Measurements from ENCODE around the gene EIF4A3.
A peak's percentile ranks its signal among the peaks of the same experiment; 100 is the strongest.

The EIF4A3 gene

DNA sequence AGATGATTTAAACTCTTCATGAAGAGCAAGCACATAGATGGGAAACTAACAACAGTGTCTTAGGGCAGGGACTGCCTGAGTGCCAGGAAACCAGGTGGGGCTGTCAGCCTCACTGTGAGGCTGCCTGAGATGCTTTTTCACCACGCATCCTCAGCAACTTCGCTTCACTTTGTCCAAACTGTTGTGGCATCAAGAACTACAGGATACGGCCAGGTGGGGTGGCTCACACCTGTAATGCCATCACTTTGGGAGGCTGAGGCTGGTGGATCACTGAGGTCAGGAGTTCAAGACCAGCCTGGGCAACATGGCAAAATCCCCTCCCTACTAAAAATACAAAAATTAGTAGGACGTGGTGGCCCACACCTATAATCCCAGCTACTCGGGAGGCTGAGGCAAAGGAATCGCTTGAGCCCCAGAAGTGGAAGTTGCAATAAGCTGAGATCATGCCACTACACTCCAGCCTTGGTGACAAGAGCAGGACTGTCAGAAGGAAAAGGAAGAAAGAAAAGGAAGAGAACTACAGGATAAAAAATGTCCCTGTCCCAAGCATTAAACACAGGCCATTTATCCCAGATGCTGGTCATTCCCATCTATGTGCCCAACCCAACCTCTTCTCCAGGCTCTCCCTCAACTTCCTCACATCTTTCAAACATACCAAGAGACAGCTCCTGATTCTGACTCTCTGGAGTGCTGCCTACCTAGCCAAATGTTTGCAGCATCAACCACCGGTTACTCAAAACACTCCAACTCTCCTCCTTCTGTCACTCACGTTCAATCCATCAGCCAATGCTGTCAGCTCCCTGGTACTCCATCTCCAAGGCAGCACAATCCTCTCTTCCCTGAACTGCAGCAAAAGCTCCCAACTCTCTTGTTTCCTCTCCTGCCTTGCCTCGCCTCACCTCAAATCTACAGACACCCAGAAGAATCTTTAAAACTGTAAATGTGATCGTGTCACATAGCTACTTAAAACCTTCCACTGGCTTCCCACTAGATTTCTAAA, 1.6 kb downstream of the EIF4A3 start:
- Mint-ChIP-seq H3K36me3 (ENCODE audit: insufficient read depth) (peaks cover 43% of the 10 kb centered on the region), H3K27me3 (no peaks in the 10 kb centered on the region), H3K4me3 (peak overlapping the region; percentile 81), H3K4me1 (peaks cover 19% of the 10 kb centered on the region), H3K27ac (ENCODE audit: low read depth) (peak overlapping the region; percentile 87), H3K9me3 (no peaks in the 10 kb centered on the region)
- ATAC-seq (replicated peaks; ENCODE audit: extremely low read depth, poor library complexity, severe bottlenecking), result no peak
- no peak for DNase-seq (ENCODE audit: low spot score in 2 of 2)

GRCh38 chr17:80142929-80143328, 4.0 kb downstream of the EIF4A3 start:
- Mint-ChIP-seq H3K9me3 (no peaks in the 10 kb centered on the region), H3K27ac (ENCODE audit: low read depth) (no peak overlapping the region), H3K4me1 (peaks cover 14% of the 10 kb centered on the region), H3K36me3 (ENCODE audit: insufficient read depth) (peaks cover 62% of the 10 kb centered on the region), H3K27me3 (no peaks in the 10 kb centered on the region), H3K4me3 (no peak overlapping the region)
- DNase-seq (ENCODE audit: low spot score in 2 of 2) (no peak), ATAC-seq (replicated peaks; ENCODE audit: extremely low read depth, poor library complexity, severe bottlenecking) (no peak)

DNA sequence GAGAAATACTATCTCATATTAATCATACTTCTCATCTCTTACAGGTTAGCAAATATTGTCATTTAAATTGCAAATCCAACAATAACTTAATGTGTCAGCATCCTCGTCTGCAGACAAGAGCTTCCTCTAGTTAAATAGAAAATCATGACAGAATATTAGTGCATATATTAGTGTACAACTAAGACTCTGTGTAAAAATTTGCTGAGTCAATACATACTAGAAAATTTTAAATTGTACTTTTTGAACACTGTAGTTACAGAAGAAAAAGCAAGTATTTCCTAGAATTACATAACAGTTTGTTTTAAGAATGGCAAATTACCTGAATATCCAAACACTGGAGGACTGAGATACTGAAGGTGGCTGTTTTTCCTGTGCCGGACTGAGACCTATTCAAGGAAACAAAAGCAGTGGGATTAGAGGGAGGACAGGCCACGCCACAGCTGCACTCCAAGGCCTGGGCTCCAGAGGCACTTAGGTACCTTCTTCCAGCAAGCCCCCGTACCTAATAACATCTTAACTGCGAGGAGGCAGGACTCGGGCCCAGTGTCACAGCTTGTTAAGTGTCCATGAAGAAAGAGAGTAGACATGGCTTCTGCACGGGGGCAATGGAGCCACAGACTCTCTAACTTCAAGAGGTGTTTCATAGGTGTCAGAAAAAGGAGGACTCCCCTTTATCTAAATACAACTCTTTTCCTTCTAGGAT, 5.3 kb downstream of the EIF4A3 start:
- no peak overlapping the region for H3K4me3 Mint-ChIP-seq
- ATAC-seq (replicated peaks; ENCODE audit: extremely low read depth, poor library complexity, severe bottlenecking), result no peak
- no peak overlapping the region for H3K27ac Mint-ChIP-seq (ENCODE audit: low read depth)
- peaks cover 14% of the 10 kb centered on the region for H3K4me1 Mint-ChIP-seq
- H3K9me3 Mint-ChIP-seq, result no peaks in the 10 kb centered on the region
- no peak for DNase-seq (ENCODE audit: low spot score in 2 of 2)
- peaks cover 67% of the 10 kb centered on the region for H3K36me3 Mint-ChIP-seq (ENCODE audit: insufficient read depth)
- no peaks in the 10 kb centered on the region for H3K27me3 Mint-ChIP-seq

GRCh38 chr17:80138856-80139426, 8.0 kb downstream of the EIF4A3 start:
- Mint-ChIP-seq H3K36me3 (ENCODE audit: insufficient read depth) (peaks cover 85% of the 10 kb centered on the region), H3K4me1 (no peaks in the 10 kb centered on the region), H3K27ac (ENCODE audit: low read depth) (no peak overlapping the region), H3K9me3 (no peaks in the 10 kb centered on the region), H3K4me3 (no peak overlapping the region), H3K27me3 (no peaks in the 10 kb centered on the region)
- no peak for ATAC-seq (replicated peaks; ENCODE audit: extremely low read depth, poor library complexity, severe bottlenecking)
- DNase-seq (ENCODE audit: low spot score in 2 of 2), result no peak

DNA sequence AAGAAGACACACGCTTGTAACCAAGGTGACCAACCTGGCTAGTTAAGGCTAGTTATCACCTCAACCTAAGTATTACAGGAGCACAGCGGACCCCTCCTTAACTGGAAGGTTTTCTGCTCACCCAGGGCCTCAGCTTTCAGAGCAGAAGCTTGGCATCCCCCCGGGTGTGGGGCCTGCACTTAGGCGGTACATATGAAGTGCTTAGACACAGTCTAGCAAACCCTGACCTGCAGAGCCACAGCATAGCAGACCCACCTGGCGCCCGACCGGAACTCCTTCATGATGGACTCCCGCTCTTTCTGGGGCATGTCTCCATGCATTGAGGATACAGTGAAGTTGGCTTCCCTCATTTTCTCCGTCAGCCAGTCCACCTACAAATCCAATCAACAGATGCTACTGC, 9.8 kb downstream of the EIF4A3 start:
- Mint-ChIP-seq H3K27me3 (no peaks in the 10 kb centered on the region), H3K4me3 (no peak overlapping the region), H3K4me1 (no peaks in the 10 kb centered on the region), H3K27ac (ENCODE audit: low read depth) (no peak overlapping the region), H3K9me3 (no peaks in the 10 kb centered on the region), H3K36me3 (ENCODE audit: insufficient read depth) (peaks cover 82% of the 10 kb centered on the region)
- no peak for DNase-seq (ENCODE audit: low spot score in 2 of 2)
- no peak for ATAC-seq (replicated peaks; ENCODE audit: extremely low read depth, poor library complexity, severe bottlenecking)

DNA sequence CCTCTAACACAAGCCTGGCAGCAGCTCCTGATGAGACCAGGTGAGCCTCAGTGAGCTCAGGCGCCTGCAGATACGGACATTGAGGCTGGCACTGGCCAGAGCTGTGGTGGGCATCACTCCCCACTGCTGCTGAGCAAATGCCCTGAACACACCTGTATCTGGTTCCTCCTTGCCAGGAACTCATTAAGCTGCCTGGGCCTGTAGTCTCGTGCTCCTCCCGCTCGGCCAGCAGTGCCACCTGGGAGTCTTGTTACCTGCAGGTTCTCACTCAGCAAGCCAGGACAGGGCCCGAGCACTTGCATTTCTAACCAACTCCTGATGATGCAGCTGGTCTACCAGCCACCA, 13.3 kb downstream of the EIF4A3 start:
- Mint-ChIP-seq H3K27ac (ENCODE audit: low read depth) (no peak overlapping the region), H3K4me3 (no peak overlapping the region), H3K4me1 (no peaks in the 10 kb centered on the region), H3K36me3 (ENCODE audit: insufficient read depth) (peaks cover 50% of the 10 kb centered on the region), H3K9me3 (no peaks in the 10 kb centered on the region), H3K27me3 (peaks cover 9% of the 10 kb centered on the region)
- ATAC-seq (replicated peaks; ENCODE audit: extremely low read depth, poor library complexity, severe bottlenecking) (no peak), DNase-seq (ENCODE audit: low spot score in 2 of 2) (no peak)

- Mint-ChIP-seq H3K9me3 (no peaks in the 10 kb centered on the region), H3K27ac (ENCODE audit: low read depth) (peak overlapping the region; percentile 54), H3K4me1 (no peaks in the 10 kb centered on the region), H3K4me3 (no peak overlapping the region), H3K36me3 (ENCODE audit: insufficient read depth) (peaks cover 46% of the 10 kb centered on the region), H3K27me3 (peaks cover 15% of the 10 kb centered on the region)
- ATAC-seq (replicated peaks; ENCODE audit: extremely low read depth, poor library complexity, severe bottlenecking) (no peak), DNase-seq (ENCODE audit: low spot score in 2 of 2) (no peak)
Measured at GRCh38 chr17:80132906-80133625, 13.9 kb downstream of the EIF4A3 start.

DNA sequence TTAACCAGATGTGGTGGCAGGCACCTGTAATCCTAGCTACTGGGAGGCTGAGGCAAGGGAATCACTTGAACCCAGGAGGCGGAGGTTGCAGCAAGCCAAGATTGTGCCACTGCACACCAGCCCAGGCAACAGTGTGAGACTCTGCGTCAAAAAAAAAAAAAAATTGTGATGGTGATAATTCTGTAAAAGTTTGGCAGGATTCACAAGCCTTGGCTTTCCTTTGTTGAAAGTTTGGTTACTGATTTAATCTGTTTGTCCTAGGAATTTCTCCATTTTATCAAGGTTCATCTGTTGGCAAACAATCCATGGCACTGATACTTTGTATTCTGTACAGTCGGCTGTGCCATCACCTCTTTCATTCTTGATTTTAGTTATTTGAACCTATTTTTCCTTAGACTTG, 15.9 kb downstream of the EIF4A3 start:
- peaks cover 26% of the 10 kb centered on the region for H3K36me3 Mint-ChIP-seq (ENCODE audit: insufficient read depth)
- H3K4me3 Mint-ChIP-seq, result no peak overlapping the region
- ATAC-seq (replicated peaks; ENCODE audit: extremely low read depth, poor library complexity, severe bottlenecking) (no peak), DNase-seq (ENCODE audit: low spot score in 2 of 2) (no peak)
- no peaks in the 10 kb centered on the region for H3K9me3 Mint-ChIP-seq
- H3K27me3 Mint-ChIP-seq, result peaks cover 32% of the 10 kb centered on the region
- H3K4me1 Mint-ChIP-seq, result no peaks in the 10 kb centered on the region
- H3K27ac Mint-ChIP-seq (ENCODE audit: low read depth), result no peak overlapping the region

DNA sequence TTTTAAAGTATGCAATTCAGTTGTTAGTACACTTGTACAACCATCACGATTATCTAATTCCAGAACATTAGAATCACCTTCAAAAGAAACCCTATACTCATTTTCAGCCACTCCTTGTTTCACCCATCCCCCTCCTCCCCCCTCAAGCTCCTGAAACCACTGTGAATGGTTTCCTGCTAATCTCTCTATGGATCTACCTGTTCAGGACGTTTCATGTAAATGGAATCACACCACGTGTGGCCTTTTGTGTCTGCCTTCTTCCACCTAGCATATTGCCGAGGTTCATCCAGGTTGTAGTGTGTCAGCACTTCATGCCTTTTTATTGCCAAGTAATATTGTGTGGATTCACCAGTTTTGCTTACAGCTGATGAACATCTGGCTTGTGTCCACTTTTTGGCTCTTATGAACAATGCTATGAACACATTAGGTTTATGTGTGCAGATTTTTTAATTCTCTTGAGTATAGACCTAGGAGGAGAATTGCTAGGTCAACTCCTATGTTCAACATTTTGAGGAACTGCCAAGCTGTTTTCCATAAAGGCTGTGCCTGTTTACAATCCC, 17.8 kb downstream of the EIF4A3 start:
- Mint-ChIP-seq H3K4me3 (no peak overlapping the region), H3K27ac (ENCODE audit: low read depth) (no peak overlapping the region), H3K9me3 (no peaks in the 10 kb centered on the region), H3K4me1 (no peaks in the 10 kb centered on the region), H3K27me3 (peaks cover 37% of the 10 kb centered on the region), H3K36me3 (ENCODE audit: insufficient read depth) (peaks cover 9% of the 10 kb centered on the region)
- ATAC-seq (replicated peaks; ENCODE audit: extremely low read depth, poor library complexity, severe bottlenecking), result no peak
- DNase-seq (ENCODE audit: low spot score in 2 of 2), result no peak

GRCh38 chr17:80126449-80126715, 20.5 kb downstream of the EIF4A3 start:
- H3K4me3 Mint-ChIP-seq, result no peak overlapping the region
- peaks cover 37% of the 10 kb centered on the region for H3K27me3 Mint-ChIP-seq
- no peaks in the 10 kb centered on the region for H3K36me3 Mint-ChIP-seq (ENCODE audit: insufficient read depth)
- ATAC-seq (replicated peaks; ENCODE audit: extremely low read depth, poor library complexity, severe bottlenecking), result no peak
- H3K9me3 Mint-ChIP-seq, result no peaks in the 10 kb centered on the region
- no peaks in the 10 kb centered on the region for H3K4me1 Mint-ChIP-seq
- no peak overlapping the region for H3K27ac Mint-ChIP-seq (ENCODE audit: low read depth)
- no peak for DNase-seq (ENCODE audit: low spot score in 2 of 2)

- H3K36me3 Mint-ChIP-seq (ENCODE audit: insufficient read depth), result no peaks in the 10 kb centered on the region
- H3K27me3 Mint-ChIP-seq, result peaks cover 37% of the 10 kb centered on the region
- H3K27ac Mint-ChIP-seq (ENCODE audit: low read depth), result no peak overlapping the region
- H3K4me3 Mint-ChIP-seq, result no peak overlapping the region
- H3K9me3 Mint-ChIP-seq, result no peaks in the 10 kb centered on the region
- ATAC-seq (replicated peaks; ENCODE audit: extremely low read depth, poor library complexity, severe bottlenecking) (no peak), DNase-seq (ENCODE audit: low spot score in 2 of 2) (no peak)
- H3K4me1 Mint-ChIP-seq, result no peaks in the 10 kb centered on the region
Measured at GRCh38 chr17:80125656-80126448, 21.1 kb downstream of the EIF4A3 start.

Measured in central memory CD8-positive, alpha-beta T cell (primary cell).